ENCODE data around the gene FCN1. TPM values are rescaled to one million over a fixed set of nuclear protein-coding genes. Genes with fewer than 3 reads are reported as not detected.

The FCN1 gene
- not detected in 2 replicates for total RNA-seq

DNA sequence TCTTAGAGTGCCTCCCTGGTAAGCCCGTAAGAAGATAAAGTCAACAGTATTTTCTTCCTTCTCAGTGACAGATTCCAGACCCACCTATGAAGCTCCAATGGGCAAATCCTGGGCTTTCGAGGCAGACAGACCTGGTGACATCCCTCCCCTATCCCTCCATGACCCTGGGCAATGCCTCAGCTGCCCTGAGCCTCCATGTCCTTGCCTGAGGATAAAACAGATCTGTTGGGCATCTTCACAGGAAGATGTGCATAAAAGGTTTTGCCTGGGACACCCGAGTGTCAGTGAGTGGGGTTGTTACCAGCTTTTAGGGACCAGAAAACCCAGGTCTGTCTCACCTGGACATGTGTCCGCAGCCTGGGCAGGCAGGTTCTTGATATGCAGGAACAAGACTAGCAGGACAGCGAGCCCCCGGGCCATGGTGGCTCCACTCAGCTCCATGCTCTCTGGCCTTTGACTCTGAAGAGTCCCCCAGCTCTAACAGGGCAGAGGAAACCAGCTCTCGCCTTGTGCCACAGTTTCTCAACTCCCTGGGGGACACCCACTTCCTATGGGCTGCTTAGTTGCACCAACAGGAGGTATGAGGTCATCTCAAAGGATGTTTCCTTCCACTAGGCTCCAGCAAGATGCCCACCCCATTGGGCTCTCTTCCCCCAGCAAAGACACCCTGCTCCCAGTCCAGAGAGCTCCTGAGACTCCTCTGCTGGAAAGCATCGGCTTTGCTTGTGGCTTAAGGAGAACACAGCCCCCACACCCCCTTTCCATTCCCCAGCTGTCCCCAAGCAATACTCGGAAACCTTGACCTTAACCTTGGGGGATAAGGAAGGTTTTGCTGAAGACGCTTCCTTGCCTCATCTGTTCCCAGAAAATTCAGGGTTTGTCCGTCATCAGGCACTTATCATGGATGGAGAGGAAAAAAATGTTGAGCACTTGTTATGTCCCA, at the start of gene FCN1:
TSS of gene FCN1 (minus strand) at position 482 of the 943 bp plus-strand sequence. CDS start at position 441, 41 bp downstream.

DNA sequence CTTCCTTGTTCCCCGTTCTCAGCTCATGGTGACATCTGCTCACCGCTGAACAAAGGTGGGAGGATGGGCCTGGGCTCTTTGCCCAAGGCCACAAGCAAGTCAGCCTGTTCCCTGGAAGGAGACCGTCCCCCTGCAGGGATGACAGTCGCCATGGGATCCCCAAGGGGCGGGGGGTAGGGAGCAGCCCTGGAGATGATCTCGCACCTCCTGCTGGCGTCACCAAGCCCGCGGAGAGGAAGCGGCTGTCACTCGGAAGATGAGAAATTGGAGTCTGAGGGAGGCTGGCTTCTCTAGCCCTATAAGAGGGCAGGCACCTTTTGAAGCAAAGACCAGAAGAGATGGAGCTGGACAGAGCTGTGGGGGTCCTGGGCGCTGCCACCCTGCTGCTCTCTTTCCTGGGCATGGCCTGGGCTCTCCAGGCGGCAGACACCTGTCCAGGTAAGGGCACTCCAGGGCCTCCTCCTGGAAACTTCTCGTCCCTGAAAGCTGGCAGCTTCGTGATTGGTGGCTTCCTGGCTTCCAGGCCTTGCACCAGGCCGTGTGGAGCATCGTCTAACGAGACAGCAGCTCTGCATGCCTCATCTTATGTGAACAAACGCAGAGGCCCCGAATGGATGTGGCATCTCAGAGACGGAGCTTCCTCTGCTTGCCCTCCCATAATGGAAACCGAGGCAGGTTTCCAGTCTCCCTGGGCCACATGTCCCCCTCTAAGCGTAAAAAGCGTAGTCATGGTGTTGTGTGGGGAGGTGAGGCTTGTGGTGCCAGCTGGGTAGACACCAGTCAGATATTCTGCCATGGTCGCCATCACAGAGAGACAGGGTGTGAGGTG, 37.0 kb downstream of the FCN1 start, which contains the start of gene FCN2:
TSS of gene FCN2 (plus strand) at position 327 of the 829 bp plus-strand sequence. CDS start at position 339, 12 bp downstream.

Other genes starting within 250 kb of the FCN1 start
- gene FCN2, start 37.1 kb downstream of the FCN1 start, total RNA-seq, result not detected in 2 replicates
- 1.3 TPM in 1 of 2 replicates, not detected in the other for gene OLFM1, start 169.8 kb upstream of the FCN1 start, total RNA-seq